Left cardiac atrium (tissue), 4 donors: ENCODE results near the gene CRTC1. TPM values are rescaled to one million over a fixed set of nuclear protein-coding genes. Genes with fewer than 3 reads are reported as not detected.

Source experiments
- ATAC-seq, 2 donors: fragments of 200-7000 bp; cut with Tn5 transposase; one replicate each; pipeline ENCODE4 v1.9.1; 2020; ENCODE audit warnings: mild to moderate bottlenecking in 2 of 2, moderate library complexity in 2 of 2
- DNase-seq: peaks from one replicate; pipeline ENCODE4 v3.0.0-alpha.2; 2020
- intact Hi-C, 2 donors: fragments of 100-400 bp; cut with DNase I; formaldehyde crosslinking; loops; one replicate each; pipeline versions ENCODE4 v1.14.1 to v1.15.1; 2022 to 2023
- total RNA-seq, 2 donors: library from RNA; stranded (reverse); fragmentation: NEBNext Ultra II Directional; extraction: Animal tissue kit (Norgen Biotek cat#: 25700); gene quantifications; one replicate each; pipeline ENCODE4 v1.2.1, GENCODE V29; 2021
- donor health status: DM: no; HTN: yes; CAD: no.
- donor health status: DM: no; HTN: yes; CAD: no; lungs with severe emphysema.
- donor health status: DM: yes; HTN: yes; CAD: no.
- donor health status: Dilated cardiomyopathy.

Gene CRTC1
- total RNA-seq, 2 donors from 2014 or later, result 10.5 to 11.1 TPM

GRCh38 chr19:18650021-18650390 lies 33.5 kb upstream of the CRTC1 start:
- peak; percentile 58 to 74 for ATAC-seq
- intact Hi-C loops, result no loop called here
- DNase-seq, result peak; percentile 63

- DNase-seq, result peak; percentile 90
- ATAC-seq, result peak; percentile 62 to 74
- intact Hi-C loops, result no loop called here
Observed at GRCh38 chr19:18650468-18651041, 32.9 kb upstream of the CRTC1 start.

- DNase-seq, result no peak
- intact Hi-C loops, result no loop called here
- ATAC-seq, result no peak
Observed at GRCh38 chr19:18651300-18651699, 32.2 kb upstream of the CRTC1 start.

GRCh38 chr19:18651733-18652132 lies 31.7 kb upstream of the CRTC1 start:
- DNase-seq, result no peak
- ATAC-seq, result no peak
- intact Hi-C loops, result no loop called here

- DNase-seq (no peak), ATAC-seq (no peak)
- intact Hi-C loops, result no loop called here
Observed at GRCh38 chr19:18653853-18654252, 29.6 kb upstream of the CRTC1 start.

GRCh38 chr19:18654469-18654868 lies 29.0 kb upstream of the CRTC1 start:
- ATAC-seq, result no peak
- intact Hi-C loops, result no loop called here

GRCh38 chr19:18655173-18655844 lies 28.2 kb upstream of the CRTC1 start:
- DNase-seq (no peak), ATAC-seq (no peak)
- intact Hi-C loops, result no loop called here

More at GRCh38 chr19:18654469-18654868, 29.0 kb upstream of the CRTC1 start:
- no peak for DNase-seq

GRCh38 chr19:18656337-18657086 lies 27.0 kb upstream of the CRTC1 start:
- intact Hi-C loops, result no loop called here
- no peak for ATAC-seq
- DNase-seq, result no peak

GRCh38 chr19:18657590-18658365 lies 25.7 kb upstream of the CRTC1 start:
- intact Hi-C loops, result no loop called here
- ATAC-seq (peak; percentile 50 to 60), DNase-seq (peak; percentile 86)

GRCh38 chr19:18658366-18658855 lies 25.1 kb upstream of the CRTC1 start:
- intact Hi-C loops, result no loop called here
- DNase-seq, result no peak
- ATAC-seq, result no peak

GRCh38 chr19:18659281-18660050 lies 24.0 kb upstream of the CRTC1 start:
- ATAC-seq (peak; percentile 44 to 51), DNase-seq (peak; percentile 81)
- intact Hi-C loops, result no loop called here

- DNase-seq, result peak; percentile 91
- intact Hi-C loops, result no loop called here
- peak; percentile 64 to 84 for ATAC-seq
Observed at GRCh38 chr19:18660051-18660910, 23.2 kb upstream of the CRTC1 start.

- no peak for ATAC-seq
- intact Hi-C loops, result no loop called here
- DNase-seq, result no peak
Observed at GRCh38 chr19:18660939-18661670, 22.4 kb upstream of the CRTC1 start.

GRCh38 chr19:18662972-18663732 lies 20.3 kb upstream of the CRTC1 start:
- intact Hi-C loops, result no loop called here
- DNase-seq (no peak), ATAC-seq (no peak)

GRCh38 chr19:18663940-18664530 lies 19.4 kb upstream of the CRTC1 start:
- ATAC-seq (no peak), DNase-seq (no peak)
- intact Hi-C loops, result no loop called here

- ATAC-seq (peak; percentile 47 to 84), DNase-seq (peak; percentile 48)
- intact Hi-C loops, result no loop called here
Observed at GRCh38 chr19:18665771-18666202, 17.7 kb upstream of the CRTC1 start.
